ENCODE results near the gene PRKCA.

GRCh38 chr17:66355510-66355909 is 53.1 kb downstream of the PRKCA start:
- TF ChIP-seq CTCF (IDR thresholded peaks at IDR 0.05): no peak
- TF ChIP-seq POLR2A (IDR thresholded peaks at IDR 0.05): no peak
- TF ChIP-seq POLR2AphosphoS5 (IDR thresholded peaks at IDR 0.05): no peak

All from gastroesophageal sphincter (tissue), 3 donors.